HG02884 (cell line): ENCODE measurements around the gene AP3S2.
"Not testable (repeated sequence)": the region's sequence is repeated elsewhere in the genome, so short reads cannot be mapped to it uniquely, and the experiment has no call there.

Source experiments
- ATAC-seq: cut with Tn5 transposase; IDR thresholded peaks from one replicate; pipeline ENCODE4 v1.9.1; 2021; ENCODE audit warnings: mild to moderate bottlenecking, moderate library complexity; ENCODE audit not compliant: unreplicated experiment

Gene AP3S2

GRCh38 chr15:89836267-89837133 lies 57.3 kb downstream of the AP3S2 start:
- no peak for ATAC-seq

DNA sequence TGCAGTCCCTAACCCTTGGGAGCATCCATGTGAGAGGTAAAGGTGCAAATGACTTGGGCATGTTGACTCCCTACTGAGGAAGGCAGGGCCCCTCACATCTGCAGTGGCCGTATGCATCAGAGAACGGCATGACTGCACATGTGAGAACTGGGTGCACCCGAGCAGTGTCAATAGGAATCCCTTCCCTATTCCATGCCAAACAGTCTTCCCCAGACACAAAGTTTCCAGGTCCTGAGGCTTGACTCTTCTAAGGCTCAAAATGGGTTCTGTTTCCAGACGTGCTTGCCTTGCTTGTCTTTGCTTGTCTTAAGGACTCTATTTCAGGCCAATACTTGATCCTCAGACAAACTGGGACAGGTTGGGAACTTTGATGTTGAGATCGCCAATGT lies 58.6 kb downstream of the AP3S2 start:
- ATAC-seq = no peak

- ATAC-seq = not testable (repeated sequence)
These were observed 59.2 kb downstream of the AP3S2 start for GRCh38 chr15:89834465-89835175.

GRCh38 chr15:89833966-89834365 lies 59.8 kb downstream of the AP3S2 start:
- ATAC-seq = no peak

DNA sequence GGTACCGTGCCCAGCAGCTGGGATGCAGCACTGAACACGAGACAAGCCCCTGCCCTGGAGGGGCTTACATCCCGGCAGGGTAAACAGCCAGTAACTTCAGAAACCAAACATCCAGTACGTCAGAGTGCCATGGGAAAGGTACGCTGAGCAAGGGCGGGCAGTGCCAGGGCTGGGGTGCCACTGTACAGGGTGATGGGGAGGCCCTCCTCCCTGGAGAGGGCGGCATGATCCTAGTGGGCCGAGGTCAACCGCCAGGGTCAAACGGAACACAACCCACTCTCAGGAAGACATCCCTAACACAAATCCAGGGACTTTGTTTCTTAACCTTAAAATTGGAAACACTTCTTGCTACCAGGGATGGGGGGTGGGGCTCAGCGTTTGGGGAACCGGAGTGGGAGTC lies 63.2 kb downstream of the AP3S2 start:
- ATAC-seq = no peak

GRCh38 chr15:89829616-89830440 lies 64.0 kb downstream of the AP3S2 start:
- ATAC-seq = no peak

GRCh38 chr15:89829161-89829560 lies 64.6 kb downstream of the AP3S2 start:
- ATAC-seq = no peak

DNA sequence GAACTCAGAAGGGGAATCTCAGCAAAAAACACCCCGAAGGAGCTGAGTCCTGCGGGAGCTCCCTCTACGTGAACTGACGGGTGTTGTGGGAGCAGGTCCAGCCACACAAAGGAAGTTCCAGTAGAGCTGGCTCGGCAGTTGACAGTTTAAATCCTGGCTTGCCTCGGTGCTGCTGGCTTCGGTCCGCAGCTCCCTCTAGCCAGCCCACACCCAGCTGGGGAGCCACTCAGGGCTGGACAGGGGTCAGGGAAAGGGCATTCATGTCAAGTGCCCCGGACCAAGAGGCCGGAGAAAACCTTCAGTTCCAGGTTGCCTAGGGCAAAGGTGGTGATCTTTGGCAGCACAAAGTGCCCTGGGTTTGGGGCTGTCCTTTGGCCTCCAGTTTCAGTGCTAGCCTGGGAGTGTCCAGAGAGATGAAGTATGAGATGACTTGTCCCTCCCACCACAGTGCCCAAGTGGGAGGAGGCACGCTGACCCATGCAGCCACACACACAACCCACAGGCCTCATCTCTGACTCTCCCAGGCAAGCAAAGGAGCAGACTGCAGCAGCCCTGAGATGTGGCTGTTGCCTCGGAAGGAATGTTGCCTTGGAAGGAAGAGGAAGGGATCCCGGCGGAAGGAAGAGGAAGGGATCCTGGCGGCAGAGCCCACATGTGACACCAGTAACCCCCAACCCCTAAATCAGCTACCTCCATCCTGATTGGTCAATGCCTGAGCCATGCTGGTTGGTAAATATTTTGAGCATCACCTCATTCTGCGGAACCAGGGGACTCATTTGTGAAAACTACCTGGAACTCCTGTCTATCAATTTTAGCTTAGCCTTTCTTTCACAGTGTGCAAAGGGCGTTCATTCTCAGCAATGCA lies 65.3 kb downstream of the AP3S2 start:
- no peak for ATAC-seq

DNA sequence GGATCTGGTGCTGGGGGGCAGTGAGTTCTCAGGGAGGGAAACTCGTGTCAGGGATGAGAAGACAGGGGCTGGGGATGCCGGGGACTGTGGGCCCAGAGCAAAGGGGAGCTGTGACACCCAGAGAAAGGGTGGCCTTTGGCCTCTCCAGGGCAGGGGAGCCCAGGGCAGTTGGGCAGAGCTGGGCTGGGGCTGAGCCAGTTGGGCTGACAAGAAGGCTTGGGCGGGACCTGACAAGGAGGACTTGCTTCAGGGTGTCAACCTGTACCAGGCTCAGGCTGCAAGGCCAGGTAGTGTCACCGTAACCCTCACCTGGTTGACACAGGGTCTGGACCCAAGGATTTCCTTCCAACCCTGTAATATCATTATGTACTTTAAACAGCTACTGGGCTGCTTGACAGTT lies 66.0 kb downstream of the AP3S2 start:
- no peak for ATAC-seq

- ATAC-seq = no peak
These were observed 66.8 kb downstream of the AP3S2 start for GRCh38 chr15:89826671-89827655.

DNA sequence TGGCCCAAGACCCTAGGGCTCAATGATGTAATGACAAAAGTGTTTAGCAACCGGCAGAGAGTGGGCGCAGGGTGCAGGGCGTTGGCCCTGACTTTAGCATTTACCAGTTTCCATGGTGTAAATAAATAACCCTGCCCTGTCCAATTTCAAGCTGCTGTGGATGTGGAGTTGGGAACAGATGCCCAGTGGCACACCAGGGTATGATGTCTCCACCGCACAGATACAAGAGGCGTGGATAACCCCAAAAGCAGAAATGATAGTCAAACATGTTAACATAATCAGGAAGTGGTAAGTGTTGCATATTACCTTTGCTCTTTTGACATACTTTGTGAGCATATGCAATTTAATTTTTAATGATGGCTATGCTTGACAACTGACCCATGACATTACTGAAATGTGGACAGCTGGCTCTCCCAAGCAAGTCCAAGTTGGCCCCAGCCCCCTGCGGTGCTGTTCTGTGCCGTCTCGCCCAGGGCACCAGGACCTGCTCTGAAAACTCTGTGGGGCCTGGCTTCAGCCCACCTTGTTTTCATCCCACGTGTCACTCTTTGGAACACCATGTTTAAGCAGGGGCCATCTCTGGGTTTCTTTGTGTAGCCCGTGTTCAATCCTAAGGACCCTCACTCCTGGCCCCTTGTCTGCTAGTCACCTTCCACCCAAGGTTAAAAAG lies 68.4 kb downstream of the AP3S2 start:
- no peak for ATAC-seq

GRCh38 chr15:89824607-89824867 lies 69.3 kb downstream of the AP3S2 start:
- no peak for ATAC-seq

DNA sequence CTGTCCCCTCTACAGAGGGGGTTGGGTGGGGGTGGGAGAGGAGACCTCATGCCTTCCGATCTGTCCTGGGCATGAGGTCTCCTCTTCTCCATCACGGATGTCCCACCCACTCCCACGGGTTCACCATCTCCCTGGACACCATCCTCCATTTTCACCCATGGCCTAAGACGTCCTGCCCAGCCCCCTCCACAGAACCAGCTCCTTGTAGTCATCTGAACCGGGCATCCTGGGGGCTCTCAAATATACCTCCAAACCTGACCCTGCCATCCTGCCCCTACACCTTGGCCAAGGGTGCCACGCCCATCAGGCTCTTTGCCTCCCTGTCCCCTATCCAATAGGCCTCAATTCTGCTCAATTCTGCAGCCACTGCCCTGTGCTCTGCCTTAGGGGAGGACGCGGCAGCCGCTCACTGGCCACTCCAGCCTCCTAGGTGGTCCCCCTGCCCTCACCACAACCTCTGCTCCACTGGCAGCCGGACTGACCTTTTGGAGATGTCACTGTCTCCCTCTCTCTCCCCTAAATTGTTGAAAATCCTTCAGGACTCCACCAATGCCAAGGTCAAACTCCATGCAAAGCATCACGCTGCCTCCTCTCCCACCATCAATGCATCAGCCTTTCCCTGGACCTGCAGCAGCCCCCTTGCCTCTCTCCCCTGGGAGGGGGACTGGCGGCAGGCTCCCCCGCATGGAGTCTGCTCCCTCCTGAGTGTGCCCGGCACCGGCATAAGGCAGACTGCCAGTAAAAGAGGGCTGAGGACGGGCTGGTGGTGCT lies 69.8 kb downstream of the AP3S2 start:
- no peak for ATAC-seq

DNA sequence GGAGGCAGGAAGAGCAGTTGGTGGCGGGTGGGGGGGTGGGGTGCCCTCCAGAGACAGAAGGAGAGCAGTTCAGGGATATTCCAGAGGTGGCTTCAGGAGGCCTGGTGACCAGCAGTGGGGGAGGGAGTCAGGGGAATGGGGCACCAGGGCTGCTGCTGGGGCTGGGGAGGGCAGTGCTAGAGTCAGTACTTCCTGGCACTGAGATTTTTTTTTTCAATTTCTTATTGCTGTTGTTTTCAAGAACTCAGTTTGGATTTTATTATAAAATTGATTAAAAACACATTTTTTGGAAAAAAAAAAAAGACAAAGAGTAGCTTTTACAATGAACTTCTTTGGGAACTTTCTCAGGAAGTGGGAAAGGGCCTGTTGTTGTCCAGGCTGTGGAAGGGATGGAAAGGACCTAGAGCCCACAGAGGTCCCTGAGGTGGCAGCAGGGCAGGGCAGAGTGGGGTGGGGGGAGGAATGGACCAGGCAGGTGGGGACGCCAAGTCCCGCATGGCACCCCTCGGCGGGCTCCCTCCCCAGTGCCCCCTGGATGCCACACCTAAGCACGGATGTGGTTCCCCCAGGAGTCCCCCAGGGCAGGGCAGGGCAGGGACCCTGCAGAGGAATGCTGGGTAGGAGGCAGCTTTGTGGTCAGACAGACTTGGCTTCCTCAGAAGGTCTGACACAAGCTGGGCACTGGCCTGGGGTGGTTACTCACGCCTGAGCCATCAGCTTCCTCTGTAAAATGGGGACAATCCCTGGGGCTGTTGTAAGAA lies 70.7 kb downstream of the AP3S2 start:
- ATAC-seq = no peak

DNA sequence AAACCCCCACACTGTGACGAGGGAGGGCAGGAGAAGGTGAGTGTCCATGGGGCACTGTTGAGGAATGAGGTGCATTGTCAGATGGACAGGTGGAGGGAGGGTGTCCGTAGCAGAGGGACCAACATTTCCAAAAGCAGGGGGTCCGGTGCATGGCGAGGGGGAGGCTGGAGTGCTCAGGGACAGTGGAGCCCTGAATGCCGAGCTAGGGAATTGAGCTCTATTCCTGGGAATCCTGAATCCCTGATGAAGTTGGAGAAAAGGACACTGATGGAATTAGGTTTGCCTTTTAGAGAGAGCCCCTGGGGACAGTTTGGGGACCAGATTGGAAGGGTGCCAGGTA lies 71.2 kb downstream of the AP3S2 start:
- no peak for ATAC-seq

DNA sequence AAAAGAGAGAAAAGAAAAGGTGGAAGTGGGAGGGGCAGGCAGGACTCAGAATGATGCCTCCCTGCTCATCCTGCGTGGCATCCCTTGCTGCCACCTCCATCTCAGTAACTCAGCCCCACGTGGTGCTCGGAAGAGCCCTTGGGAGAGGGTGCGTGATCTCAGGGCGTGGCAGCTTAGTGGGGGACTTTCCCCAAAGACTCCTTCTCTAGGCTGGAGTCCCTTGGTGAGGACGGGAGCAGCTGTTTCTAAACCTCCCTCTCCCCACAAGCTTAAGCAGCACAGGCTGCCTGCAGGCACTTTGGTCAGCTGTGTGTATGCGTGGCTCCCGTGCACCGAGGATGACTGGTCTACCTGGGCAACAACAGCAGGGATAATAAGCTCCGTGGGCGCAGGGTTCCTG lies 71.8 kb downstream of the AP3S2 start:
- ATAC-seq = no peak

GRCh38 chr15:89820666-89821611 lies 72.9 kb downstream of the AP3S2 start:
- no peak for ATAC-seq
